ENCODE measurements around the gene LRMDA.

The LRMDA gene

GRCh38 chr10:76328348-76328747 lies 896.9 kb downstream of the LRMDA start:
- H3K9ac ChIP-seq (ENCODE audit: low read length) = no peak overlapping the region
- H2AFZ ChIP-seq (ENCODE audit: low read depth, low read length) = no peak overlapping the region
- H3K36me3 ChIP-seq (ENCODE audit: control insufficient read depth in 1 of 2, insufficient read depth in 2 of 2, low read depth in 1 of 2, low read length in 2 of 2) = no peaks in the 10 kb centered on the region
- H3K9me3 ChIP-seq (ENCODE audit: control insufficient read depth, low read length) = no peaks in the 10 kb centered on the region
- peak overlapping the region; percentile 14 for H4K91ac ChIP-seq (ENCODE audit: low read length)
- no peak overlapping the region for H3K14ac ChIP-seq (ENCODE audit: low read length in 2 of 2)
- peak overlapping the region; percentile 6 to 76 for H2BK12ac ChIP-seq (ENCODE audit: low read length in 2 of 2)
- H2AK5ac ChIP-seq (ENCODE audit: low read length, severe bottlenecking) = no peak overlapping the region
- no peak overlapping the region for H3K4me3 ChIP-seq (ENCODE audit: insufficient read depth in 1 of 2, low read depth in 1 of 2, low read length in 2 of 2)
- H4K8ac ChIP-seq (ENCODE audit: low read length) = no peak overlapping the region
- no peak overlapping the region for H3K27ac ChIP-seq (ENCODE audit: low read length, poor library complexity, severe bottlenecking)
- H3K18ac ChIP-seq (ENCODE audit: low read depth in 1 of 2, low read length in 2 of 2) = peak overlapping the region in 1 of 2 experiments; percentile 63
- no peak overlapping the region for H2BK5ac ChIP-seq (ENCODE audit: low read depth, low read length, poor library complexity, severe bottlenecking)
- H3K27me3 ChIP-seq (ENCODE audit: control insufficient read depth in 1 of 2, insufficient read depth in 1 of 2, low read length in 2 of 2) = no peaks in the 10 kb centered on the region
- H3K4me1 ChIP-seq (ENCODE audit: control insufficient read depth, insufficient read depth, low read depth, low read length) = no peaks in the 10 kb centered on the region
- H2BK120ac ChIP-seq (ENCODE audit: low read depth, low read length) = no peak overlapping the region
- no peak overlapping the region for H3K23ac ChIP-seq (ENCODE audit: low read length in 2 of 2)
- no peak overlapping the region for H3K4me2 ChIP-seq (ENCODE audit: low read length, poor library complexity, severe bottlenecking)
- 100% methylated on average over 2 of the region's 2 CpGs for WGBS
- no peak overlapping the region for H3K4ac ChIP-seq (ENCODE audit: low read depth in 1 of 2, low read length in 2 of 2)
- H3K79me1 ChIP-seq (replicated peaks; ENCODE audit: low read length, poor library complexity, severe bottlenecking) = no peaks in the 10 kb centered on the region
- no peak for DNase-seq
- H2BK15ac ChIP-seq (ENCODE audit: low read depth, poor library complexity, severe bottlenecking) = no peak overlapping the region

GRCh38 chr10:76329891-76330575 lies 898.6 kb downstream of the LRMDA start:
- DNase-seq = peak; percentile 27

GRCh38 chr10:76331742-76332141 lies 900.3 kb downstream of the LRMDA start:
- H3K23ac ChIP-seq (ENCODE audit: low read length in 2 of 2) = no peak overlapping the region
- H3K4me2 ChIP-seq (ENCODE audit: low read length, poor library complexity, severe bottlenecking) = no peak overlapping the region
- peak overlapping the region in 1 of 2 experiments; percentile 75 for H2BK12ac ChIP-seq (ENCODE audit: low read length in 2 of 2)
- H2BK15ac ChIP-seq (ENCODE audit: low read depth, poor library complexity, severe bottlenecking) = no peak overlapping the region
- H3K14ac ChIP-seq (ENCODE audit: low read length in 2 of 2) = no peak overlapping the region
- no peaks in the 10 kb centered on the region for H3K79me1 ChIP-seq (replicated peaks; ENCODE audit: low read length, poor library complexity, severe bottlenecking)
- no peaks in the 10 kb centered on the region for H3K36me3 ChIP-seq (ENCODE audit: control insufficient read depth in 1 of 2, insufficient read depth in 2 of 2, low read depth in 1 of 2, low read length in 2 of 2)
- DNase-seq = no peak
- no peak overlapping the region for H3K18ac ChIP-seq (ENCODE audit: low read depth in 1 of 2, low read length in 2 of 2)
- H4K91ac ChIP-seq (ENCODE audit: low read length) = no peak overlapping the region
- H2BK120ac ChIP-seq (ENCODE audit: low read depth, low read length) = no peak overlapping the region
- H2AFZ ChIP-seq (ENCODE audit: low read depth, low read length) = no peak overlapping the region
- no peaks in the 10 kb centered on the region for H3K9me3 ChIP-seq (ENCODE audit: control insufficient read depth, low read length)
- H3K4me1 ChIP-seq (ENCODE audit: control insufficient read depth, insufficient read depth, low read depth, low read length) = peaks cover 2% of the 10 kb centered on the region
- no peak overlapping the region for H3K27ac ChIP-seq (ENCODE audit: low read length, poor library complexity, severe bottlenecking)
- no peak overlapping the region for H4K8ac ChIP-seq (ENCODE audit: low read length)
- no peak overlapping the region for H2BK5ac ChIP-seq (ENCODE audit: low read depth, low read length, poor library complexity, severe bottlenecking)
- H3K9ac ChIP-seq (ENCODE audit: low read length) = no peak overlapping the region
- H2AK5ac ChIP-seq (ENCODE audit: low read length, severe bottlenecking) = no peak overlapping the region
- H3K27me3 ChIP-seq (ENCODE audit: control insufficient read depth in 1 of 2, insufficient read depth in 1 of 2, low read length in 2 of 2) = no peaks in the 10 kb centered on the region
- peak overlapping the region in 1 of 2 experiments; percentile 34 for H3K4ac ChIP-seq (ENCODE audit: low read depth in 1 of 2, low read length in 2 of 2)
- no peak overlapping the region for H3K4me3 ChIP-seq (ENCODE audit: insufficient read depth in 1 of 2, low read depth in 1 of 2, low read length in 2 of 2)
- WGBS = 94% methylated on average over 4 of the region's 4 CpGs

More at GRCh38 chr10:76329891-76330575, 898.6 kb downstream of the LRMDA start:
- Histone ChIP-seq H3K4me1 (ENCODE audit: control insufficient read depth, insufficient read depth, low read depth, low read length) (peaks cover 2% of the 10 kb centered on the region), H3K14ac (ENCODE audit: low read length in 2 of 2) (no peak overlapping the region), H2BK120ac (ENCODE audit: low read depth, low read length) (no peak overlapping the region), H3K27me3 (ENCODE audit: control insufficient read depth in 1 of 2, insufficient read depth in 1 of 2, low read length in 2 of 2) (no peaks in the 10 kb centered on the region), H3K23ac (ENCODE audit: low read length in 2 of 2) (no peak overlapping the region), H2BK12ac (ENCODE audit: low read length in 2 of 2) (peak overlapping the region in 1 of 2 experiments; percentile 98), H2AK5ac (ENCODE audit: low read length, severe bottlenecking) (no peak overlapping the region), H3K9ac (ENCODE audit: low read length) (no peak overlapping the region), H3K4me3 (ENCODE audit: insufficient read depth in 1 of 2, low read depth in 1 of 2, low read length in 2 of 2) (no peak overlapping the region), H3K27ac (ENCODE audit: low read length, poor library complexity, severe bottlenecking) (no peak overlapping the region), H3K36me3 (ENCODE audit: control insufficient read depth in 1 of 2, insufficient read depth in 2 of 2, low read depth in 1 of 2, low read length in 2 of 2) (no peaks in the 10 kb centered on the region), H2BK15ac (ENCODE audit: low read depth, poor library complexity, severe bottlenecking) (no peak overlapping the region), H3K79me1 (replicated peaks; ENCODE audit: low read length, poor library complexity, severe bottlenecking) (no peaks in the 10 kb centered on the region), H4K91ac (ENCODE audit: low read length) (no peak overlapping the region), H3K9me3 (ENCODE audit: control insufficient read depth, low read length) (no peaks in the 10 kb centered on the region), H3K18ac (ENCODE audit: low read depth in 1 of 2, low read length in 2 of 2) (peak overlapping the region; percentile 0 to 79), H2BK5ac (ENCODE audit: low read depth, low read length, poor library complexity, severe bottlenecking) (no peak overlapping the region), H4K8ac (ENCODE audit: low read length) (no peak overlapping the region), H3K4me2 (ENCODE audit: low read length, poor library complexity, severe bottlenecking) (no peak overlapping the region), H2AFZ (ENCODE audit: low read depth, low read length) (no peak overlapping the region), H3K4ac (ENCODE audit: low read depth in 1 of 2, low read length in 2 of 2) (no peak overlapping the region)
- 83% methylated on average over 2 of the region's 5 CpGs for WGBS

GRCh38 chr10:76333326-76333725 lies 901.9 kb downstream of the LRMDA start:
- 98% methylated on average over 2 of the region's 2 CpGs for WGBS
- H3K4me3 ChIP-seq (ENCODE audit: insufficient read depth in 1 of 2, low read depth in 1 of 2, low read length in 2 of 2) = no peak overlapping the region
- peak overlapping the region in 1 of 2 experiments; percentile 48 for H3K4ac ChIP-seq (ENCODE audit: low read depth in 1 of 2, low read length in 2 of 2)
- H3K4me1 ChIP-seq (ENCODE audit: control insufficient read depth, insufficient read depth, low read depth, low read length) = peaks cover 2% of the 10 kb centered on the region
- H3K4me2 ChIP-seq (ENCODE audit: low read length, poor library complexity, severe bottlenecking) = no peak overlapping the region
- no peaks in the 10 kb centered on the region for H3K27me3 ChIP-seq (ENCODE audit: control insufficient read depth in 1 of 2, insufficient read depth in 1 of 2, low read length in 2 of 2)
- peak overlapping the region in 1 of 2 experiments; percentile 35 for H3K18ac ChIP-seq (ENCODE audit: low read depth in 1 of 2, low read length in 2 of 2)
- no peak overlapping the region for H2AFZ ChIP-seq (ENCODE audit: low read depth, low read length)
- H3K23ac ChIP-seq (ENCODE audit: low read length in 2 of 2) = no peak overlapping the region
- no peaks in the 10 kb centered on the region for H3K36me3 ChIP-seq (ENCODE audit: control insufficient read depth in 1 of 2, insufficient read depth in 2 of 2, low read depth in 1 of 2, low read length in 2 of 2)
- H3K9ac ChIP-seq (ENCODE audit: low read length) = no peak overlapping the region
- H2BK12ac ChIP-seq (ENCODE audit: low read length in 2 of 2) = peak overlapping the region; percentile 45 to 94
- peak overlapping the region; percentile 49 for H4K91ac ChIP-seq (ENCODE audit: low read length)
- H2BK120ac ChIP-seq (ENCODE audit: low read depth, low read length) = peak overlapping the region; percentile 69
- no peak overlapping the region for H2AK5ac ChIP-seq (ENCODE audit: low read length, severe bottlenecking)
- DNase-seq = no peak
- no peak overlapping the region for H2BK5ac ChIP-seq (ENCODE audit: low read depth, low read length, poor library complexity, severe bottlenecking)
- H3K9me3 ChIP-seq (ENCODE audit: control insufficient read depth, low read length) = no peaks in the 10 kb centered on the region
- H3K27ac ChIP-seq (ENCODE audit: low read length, poor library complexity, severe bottlenecking) = no peak overlapping the region
- H4K8ac ChIP-seq (ENCODE audit: low read length) = peak overlapping the region; percentile 66
- no peaks in the 10 kb centered on the region for H3K79me1 ChIP-seq (replicated peaks; ENCODE audit: low read length, poor library complexity, severe bottlenecking)
- H3K14ac ChIP-seq (ENCODE audit: low read length in 2 of 2) = peak overlapping the region in 1 of 2 experiments; percentile 37
- H2BK15ac ChIP-seq (ENCODE audit: low read depth, poor library complexity, severe bottlenecking) = peak overlapping the region; percentile 90

Data from mesenchymal stem cell (in vitro differentiated cells and primary cell).